ENCODE data around the gene NACAD.

DNA sequence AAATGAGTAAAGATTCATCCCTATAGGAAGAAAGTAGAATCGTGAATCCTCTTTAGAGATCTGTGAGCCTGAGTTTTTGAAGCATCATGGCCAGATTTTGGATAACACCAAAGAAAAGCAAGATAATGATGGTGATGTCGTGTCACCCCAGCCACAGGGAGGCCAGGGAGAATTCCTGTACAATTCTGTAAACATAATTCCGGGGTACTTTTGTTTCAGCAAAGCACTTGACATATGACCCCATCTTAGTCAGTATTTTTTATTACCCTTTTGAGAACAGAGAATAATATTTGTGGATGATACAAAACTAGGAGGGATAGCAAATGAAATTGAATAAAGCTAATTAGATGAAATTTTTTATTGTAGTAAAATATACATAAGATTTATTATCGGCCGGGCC is 33.8 kb downstream of the NACAD start:
- TF ChIP-seq, protein P1, sequence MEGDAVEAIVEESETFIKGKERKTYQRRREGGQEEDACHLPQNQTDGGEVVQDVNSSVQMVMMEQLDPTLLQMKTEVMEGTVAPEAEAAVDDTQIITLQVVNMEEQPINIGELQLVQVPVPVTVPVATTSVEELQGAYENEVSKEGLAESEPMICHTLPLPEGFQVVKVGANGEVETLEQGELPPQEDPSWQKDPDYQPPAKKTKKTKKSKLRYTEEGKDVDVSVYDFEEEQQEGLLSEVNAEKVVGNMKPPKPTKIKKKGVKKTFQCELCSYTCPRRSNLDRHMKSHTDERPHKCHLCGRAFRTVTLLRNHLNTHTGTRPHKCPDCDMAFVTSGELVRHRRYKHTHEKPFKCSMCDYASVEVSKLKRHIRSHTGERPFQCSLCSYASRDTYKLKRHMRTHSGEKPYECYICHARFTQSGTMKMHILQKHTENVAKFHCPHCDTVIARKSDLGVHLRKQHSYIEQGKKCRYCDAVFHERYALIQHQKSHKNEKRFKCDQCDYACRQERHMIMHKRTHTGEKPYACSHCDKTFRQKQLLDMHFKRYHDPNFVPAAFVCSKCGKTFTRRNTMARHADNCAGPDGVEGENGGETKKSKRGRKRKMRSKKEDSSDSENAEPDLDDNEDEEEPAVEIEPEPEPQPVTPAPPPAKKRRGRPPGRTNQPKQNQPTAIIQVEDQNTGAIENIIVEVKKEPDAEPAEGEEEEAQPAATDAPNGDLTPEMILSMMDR (conservative IDR thresholded peaks at IDR 0.05 in 1 of 2, IDR thresholded peaks at IDR 0.05 in 1 of 2; ENCODE audit: extremely low read depth in 1 of 2, insufficient read depth in 1 of 2, low read depth in 1 of 2, low read length in 2 of 2) = no peak
- TF ChIP-seq EZH2 (IDR thresholded peaks at IDR 0.05; ENCODE audit: borderline replicate concordance, low read length) = no peak

Measured in mammary epithelial cell (primary cell).